Liver (tissue), 9 donors: ENCODE results near the gene CS. TPM values are rescaled to one million over a fixed set of nuclear protein-coding genes. Genes with fewer than 3 reads are reported as not detected.

Experiments
- DNase-seq: peaks from one replicate; pipeline ENCODE4 v3.0.0-alpha.2; 2017; ENCODE audit warnings: low spot score
- H3K27ac ChIP-seq, 2 donors: one replicate each; pipeline ENCODE4 v1.7.0; 2013; ENCODE audit warnings: inconsistent platforms in 2 of 2, low read length in 2 of 2, control low read depth in 1 of 2, low read depth in 1 of 2, mild to moderate bottlenecking in 1 of 2
- H3K27me3 ChIP-seq, 4 donors: one replicate each; pipeline versions ENCODE4 v1.6.1 to v1.7.0; 2013; ENCODE audit warnings: low read length in 3 of 4, inconsistent platforms in 1 of 4, mild to moderate bottlenecking in 1 of 4, moderate library complexity in 1 of 4; ENCODE audit not compliant: control insufficient read depth in 4 of 4, insufficient read depth in 4 of 4
- H3K36me3 ChIP-seq, 4 donors: one replicate each; pipeline versions ENCODE4 v1.6.1 to v1.7.0; 2013; ENCODE audit warnings: low read length in 3 of 4, mild to moderate bottlenecking in 3 of 4, low read depth in 1 of 4, moderate library complexity in 1 of 4; ENCODE audit not compliant: control insufficient read depth in 4 of 4, insufficient read depth in 3 of 4
- H3K4me1 ChIP-seq, 4 donors: one replicate each; pipeline versions ENCODE4 v1.6.1 to v1.7.0; 2013; ENCODE audit warnings: low read length in 3 of 4, mild to moderate bottlenecking in 3 of 4, moderate library complexity in 1 of 4; ENCODE audit not compliant: control insufficient read depth in 4 of 4, insufficient read depth in 4 of 4
- H3K4me3 ChIP-seq, 3 donors: one replicate each; pipeline versions ENCODE4 v1.6.1 to v1.7.0; 2013; ENCODE audit warnings: low read length in 3 of 3, control low read depth in 1 of 3, low read depth in 1 of 3, mild to moderate bottlenecking in 1 of 3
- H3K9ac ChIP-seq, 2 donors: one replicate each; pipeline ENCODE4 v1.7.0; 2013; ENCODE audit warnings: low read length in 2 of 2, mild to moderate bottlenecking in 2 of 2, moderate library complexity in 2 of 2, control low read depth in 1 of 2, low read depth in 1 of 2
- H3K9me3 ChIP-seq, 4 donors: one replicate each; pipeline versions ENCODE4 v1.6.1 to v1.7.0; 2013; ENCODE audit warnings: low read length in 3 of 4; ENCODE audit not compliant: control insufficient read depth in 4 of 4
- EGR1 ChIP-seq, 2 donors: IDR thresholded peaks; 2 replicates each; pipeline ENCODE4 v1.6.1; 2016 to 2018; ENCODE audit warnings: antibody characterized with exemption in 2 of 2, low read depth in 2 of 2
- FOXA1 ChIP-seq: IDR thresholded peaks from 2 replicates; pipeline ENCODE4 v1.6.1; 2016; ENCODE audit warnings: antibody characterized with exemption
- FOXA2 ChIP-seq: IDR thresholded peaks from 2 replicates; pipeline ENCODE4 v1.6.1; 2016; ENCODE audit warnings: antibody characterized with exemption
- HNF4A ChIP-seq, 2 donors: conservative IDR thresholded peaks; 2 replicates each; pipeline ENCODE4 v1.6.1; 2016; ENCODE audit warnings: antibody characterized with exemption in 2 of 2, mild to moderate bottlenecking in 2 of 2
- HNF4G ChIP-seq: IDR thresholded peaks from 2 replicates; pipeline ENCODE4 v1.6.1; 2016; ENCODE audit warnings: antibody characterized with exemption
- JUND ChIP-seq, 2 donors: IDR thresholded peaks; 2 replicates each; pipeline ENCODE4 v1.6.1; 2016; ENCODE audit warnings: antibody characterized with exemption in 2 of 2
- RAD21 ChIP-seq, 2 donors: IDR thresholded peaks; 2 replicates each; pipeline ENCODE4 v1.6.1; 2016; ENCODE audit warnings: antibody characterized with exemption in 2 of 2, mild to moderate bottlenecking in 2 of 2
- RXRA ChIP-seq, 2 donors: IDR thresholded peaks; 2 replicates each; pipeline ENCODE4 v1.6.1; 2017 to 2018; ENCODE audit warnings: antibody characterized with exemption in 2 of 2, mild to moderate bottlenecking in 1 of 2
- TAF1 ChIP-seq: conservative IDR thresholded peaks from 2 replicates; pipeline ENCODE4 v1.6.1; 2016; ENCODE audit warnings: antibody characterized with exemption, mild to moderate bottlenecking
- YY1 ChIP-seq: IDR thresholded peaks from 2 replicates; pipeline ENCODE4 v1.6.1; 2016; ENCODE audit warnings: antibody characterized with exemption, mild to moderate bottlenecking
- WGBS: extraction: QIAGEN DNeasy Blood & Tissue Kit; methylation state at CpG from one replicate; pipeline ENCODE4 v1.1.7; 2013; 5-methylcytosine and 5-hydroxymethylcytosine counted together
- polyA plus RNA-seq, 2 donors: library from polyadenylated mRNA; stranded (reverse) in 1 of 2; unstranded in 1 of 2; fragments of 200-250 nt in 1 of 2; fragments of >200 nt in 1 of 2; fragmentation: Nextera tagmentation in 1 of 2; extraction: Ambion mirVana in 1 of 2; gene quantifications; one replicate each; pipeline versions ENCODE4 v1.2.1 to v1.2.3, GENCODE V29; 2013 to 2015
- total RNA-seq, 2 donors: library from RNA; depleted of rRNA; stranded (reverse); fragments of >200 nt; gene quantifications; one replicate each; pipeline ENCODE4 v1.2.3, GENCODE V29; 2014
- TF ChIP-seq, protein P1 (sequence below): IDR thresholded peaks from 2 replicates; pipeline ENCODE4 v1.6.1; 2016; ENCODE audit warnings: antibody characterized with exemption
- TF ChIP-seq, protein P2 (sequence below): IDR thresholded peaks from 2 replicates; pipeline ENCODE4 v1.6.1; 2016; ENCODE audit warnings: antibody characterized with exemption
- TF ChIP-seq, protein P3 (sequence below): IDR thresholded peaks from 2 replicates; pipeline ENCODE4 v1.6.1; 2016; ENCODE audit warnings: antibody characterized with exemption
- TF ChIP-seq, protein P4 (sequence below): fragments of 150-350 bp; IDR thresholded peaks from 2 replicates; pipeline ENCODE4 v1.5.1; 2017; ENCODE audit warnings: improper control_type of control experiment, low read depth, low read length; ENCODE audit not compliant: missing input control
- TF ChIP-seq, protein P5 (sequence below): IDR thresholded peaks from 2 replicates; pipeline ENCODE4 v1.6.1; 2016; ENCODE audit warnings: antibody characterized with exemption, mild to moderate bottlenecking
- donor health status: healthy.
- donor health status: healthy.
- donor health status: healthy.
- donor health status: healthy.
- donor health status: healthy.

CS gene
- total and polyA plus RNA-seq, 4 donors = 33.8 to 79.9 (median 47.5) TPM

DNA sequence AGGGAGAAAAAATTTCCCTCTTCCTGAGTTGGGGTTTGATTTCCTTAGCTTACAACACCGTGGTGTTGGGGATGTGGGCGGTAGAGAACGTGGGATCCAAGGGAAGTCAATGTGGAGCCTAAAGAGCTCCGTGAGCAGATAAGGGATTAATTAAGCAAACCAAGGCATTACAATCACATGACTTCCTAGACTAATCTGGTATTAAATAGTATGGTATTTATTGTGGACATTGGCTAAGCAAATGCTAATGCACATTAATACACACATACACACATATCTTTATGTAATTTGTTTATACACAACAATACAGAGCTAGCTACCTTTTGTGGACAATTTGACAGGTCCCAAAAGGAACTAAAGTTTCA lies 77.6 kb downstream of the CS start:
- Histone ChIP-seq H3K36me3 (peaks cover 0 to 2% (median 0%) of the 10 kb centered on the region in 4 donors), H3K27ac (peak overlapping the region; percentile 85 to 98), H3K4me3 (peak overlapping the region; percentile 77 to 98 (median 81)), H3K4me1 (peaks cover 4 to 42% (median 31%) of the 10 kb centered on the region in 4 donors), H3K27me3 (no peaks in the 10 kb centered on the region), H3K9ac (peak overlapping the region; percentile 28 to 97), H3K9me3 (no peaks in the 10 kb centered on the region)
- DNase-seq = no peak
- TF ChIP-seq HNF4G = no peak
- TF ChIP-seq, protein P1, sequence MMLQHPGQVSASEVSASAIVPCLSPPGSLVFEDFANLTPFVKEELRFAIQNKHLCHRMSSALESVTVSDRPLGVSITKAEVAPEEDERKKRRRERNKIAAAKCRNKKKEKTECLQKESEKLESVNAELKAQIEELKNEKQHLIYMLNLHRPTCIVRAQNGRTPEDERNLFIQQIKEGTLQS = no peak
- TF ChIP-seq, protein P2, sequence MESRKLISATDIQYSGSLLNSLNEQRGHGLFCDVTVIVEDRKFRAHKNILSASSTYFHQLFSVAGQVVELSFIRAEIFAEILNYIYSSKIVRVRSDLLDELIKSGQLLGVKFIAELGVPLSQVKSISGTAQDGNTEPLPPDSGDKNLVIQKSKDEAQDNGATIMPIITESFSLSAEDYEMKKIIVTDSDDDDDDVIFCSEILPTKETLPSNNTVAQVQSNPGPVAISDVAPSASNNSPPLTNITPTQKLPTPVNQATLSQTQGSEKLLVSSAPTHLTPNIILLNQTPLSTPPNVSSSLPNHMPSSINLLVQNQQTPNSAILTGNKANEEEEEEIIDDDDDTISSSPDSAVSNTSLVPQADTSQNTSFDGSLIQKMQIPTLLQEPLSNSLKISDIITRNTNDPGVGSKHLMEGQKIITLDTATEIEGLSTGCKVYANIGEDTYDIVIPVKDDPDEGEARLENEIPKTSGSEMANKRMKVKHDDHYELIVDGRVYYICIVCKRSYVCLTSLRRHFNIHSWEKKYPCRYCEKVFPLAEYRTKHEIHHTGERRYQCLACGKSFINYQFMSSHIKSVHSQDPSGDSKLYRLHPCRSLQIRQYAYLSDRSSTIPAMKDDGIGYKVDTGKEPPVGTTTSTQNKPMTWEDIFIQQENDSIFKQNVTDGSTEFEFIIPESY = no peak
- TF ChIP-seq FOXA1 = no peak
- TF ChIP-seq YY1 = no peak
- no peak for TF ChIP-seq EGR1 (IDR thresholded peaks at IDR 0.05; ENCODE audit: low read depth in 2 of 2)
- no peak for TF ChIP-seq RXRA (IDR thresholded peaks at IDR 0.05)
- TF ChIP-seq RAD21 (IDR thresholded peaks at IDR 0.05) = no peak
- TF ChIP-seq TAF1 = no peak
- TF ChIP-seq HNF4A (conservative IDR thresholded peaks at IDR 0.05) = no peak
- TF ChIP-seq, protein P3, sequence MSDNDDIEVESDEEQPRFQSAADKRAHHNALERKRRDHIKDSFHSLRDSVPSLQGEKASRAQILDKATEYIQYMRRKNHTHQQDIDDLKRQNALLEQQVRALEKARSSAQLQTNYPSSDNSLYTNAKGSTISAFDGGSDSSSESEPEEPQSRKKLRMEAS = no peak
- TF ChIP-seq, protein P4, sequence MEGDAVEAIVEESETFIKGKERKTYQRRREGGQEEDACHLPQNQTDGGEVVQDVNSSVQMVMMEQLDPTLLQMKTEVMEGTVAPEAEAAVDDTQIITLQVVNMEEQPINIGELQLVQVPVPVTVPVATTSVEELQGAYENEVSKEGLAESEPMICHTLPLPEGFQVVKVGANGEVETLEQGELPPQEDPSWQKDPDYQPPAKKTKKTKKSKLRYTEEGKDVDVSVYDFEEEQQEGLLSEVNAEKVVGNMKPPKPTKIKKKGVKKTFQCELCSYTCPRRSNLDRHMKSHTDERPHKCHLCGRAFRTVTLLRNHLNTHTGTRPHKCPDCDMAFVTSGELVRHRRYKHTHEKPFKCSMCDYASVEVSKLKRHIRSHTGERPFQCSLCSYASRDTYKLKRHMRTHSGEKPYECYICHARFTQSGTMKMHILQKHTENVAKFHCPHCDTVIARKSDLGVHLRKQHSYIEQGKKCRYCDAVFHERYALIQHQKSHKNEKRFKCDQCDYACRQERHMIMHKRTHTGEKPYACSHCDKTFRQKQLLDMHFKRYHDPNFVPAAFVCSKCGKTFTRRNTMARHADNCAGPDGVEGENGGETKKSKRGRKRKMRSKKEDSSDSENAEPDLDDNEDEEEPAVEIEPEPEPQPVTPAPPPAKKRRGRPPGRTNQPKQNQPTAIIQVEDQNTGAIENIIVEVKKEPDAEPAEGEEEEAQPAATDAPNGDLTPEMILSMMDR = no peak
- TF ChIP-seq, protein P5, sequence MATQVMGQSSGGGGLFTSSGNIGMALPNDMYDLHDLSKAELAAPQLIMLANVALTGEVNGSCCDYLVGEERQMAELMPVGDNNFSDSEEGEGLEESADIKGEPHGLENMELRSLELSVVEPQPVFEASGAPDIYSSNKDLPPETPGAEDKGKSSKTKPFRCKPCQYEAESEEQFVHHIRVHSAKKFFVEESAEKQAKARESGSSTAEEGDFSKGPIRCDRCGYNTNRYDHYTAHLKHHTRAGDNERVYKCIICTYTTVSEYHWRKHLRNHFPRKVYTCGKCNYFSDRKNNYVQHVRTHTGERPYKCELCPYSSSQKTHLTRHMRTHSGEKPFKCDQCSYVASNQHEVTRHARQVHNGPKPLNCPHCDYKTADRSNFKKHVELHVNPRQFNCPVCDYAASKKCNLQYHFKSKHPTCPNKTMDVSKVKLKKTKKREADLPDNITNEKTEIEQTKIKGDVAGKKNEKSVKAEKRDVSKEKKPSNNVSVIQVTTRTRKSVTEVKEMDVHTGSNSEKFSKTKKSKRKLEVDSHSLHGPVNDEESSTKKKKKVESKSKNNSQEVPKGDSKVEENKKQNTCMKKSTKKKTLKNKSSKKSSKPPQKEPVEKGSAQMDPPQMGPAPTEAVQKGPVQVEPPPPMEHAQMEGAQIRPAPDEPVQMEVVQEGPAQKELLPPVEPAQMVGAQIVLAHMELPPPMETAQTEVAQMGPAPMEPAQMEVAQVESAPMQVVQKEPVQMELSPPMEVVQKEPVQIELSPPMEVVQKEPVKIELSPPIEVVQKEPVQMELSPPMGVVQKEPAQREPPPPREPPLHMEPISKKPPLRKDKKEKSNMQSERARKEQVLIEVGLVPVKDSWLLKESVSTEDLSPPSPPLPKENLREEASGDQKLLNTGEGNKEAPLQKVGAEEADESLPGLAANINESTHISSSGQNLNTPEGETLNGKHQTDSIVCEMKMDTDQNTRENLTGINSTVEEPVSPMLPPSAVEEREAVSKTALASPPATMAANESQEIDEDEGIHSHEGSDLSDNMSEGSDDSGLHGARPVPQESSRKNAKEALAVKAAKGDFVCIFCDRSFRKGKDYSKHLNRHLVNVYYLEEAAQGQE = no peak
- TF ChIP-seq FOXA2 = no peak
- WGBS = 18% methylated on average over 4 of the region's 4 CpGs

DNA sequence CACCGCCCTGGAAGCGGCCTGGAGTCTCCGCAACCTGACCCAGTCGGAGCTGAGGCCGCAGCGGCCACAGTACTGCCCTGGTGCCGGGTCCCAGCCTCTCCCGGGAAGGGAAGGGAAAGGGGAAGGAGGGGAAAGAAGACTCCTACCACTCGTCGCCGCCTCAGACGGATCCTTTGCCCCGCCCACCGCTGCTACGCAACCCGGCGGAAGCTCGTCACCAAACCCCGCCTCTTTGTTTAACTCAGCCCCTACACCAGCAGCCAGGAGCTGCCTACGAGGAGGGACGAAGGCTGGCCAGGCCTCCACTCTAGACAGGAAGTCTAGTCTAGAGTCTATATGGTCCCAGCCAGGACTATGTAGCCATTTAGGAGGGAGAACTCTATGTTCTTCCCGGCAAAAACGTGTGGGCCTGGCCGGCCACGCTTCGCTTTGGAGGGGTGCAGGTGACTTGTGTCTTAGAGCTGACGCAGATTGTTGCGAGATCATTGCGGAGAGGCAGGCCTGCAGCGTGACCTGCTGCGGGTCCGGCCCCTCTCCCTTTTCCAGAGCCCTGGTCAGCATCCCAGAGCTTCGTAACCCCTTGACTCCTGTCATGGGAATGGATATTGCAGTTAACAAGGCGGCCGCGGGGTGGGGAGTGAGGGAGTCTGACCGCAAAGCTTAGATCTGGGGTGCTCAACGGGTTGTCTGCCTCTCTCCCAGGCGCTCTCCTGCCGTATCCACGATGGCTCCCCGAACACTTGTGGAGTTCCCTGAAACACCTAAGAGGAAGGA lies 78.2 kb downstream of the CS start, which contains the start of gene RNF41:
RNF41 (minus strand) TSS at position 166 of the 774 bp plus-strand sequence. CDS start 7,875 bp downstream, outside the sequence.
- no peaks in the 10 kb centered on the region for H3K36me3 ChIP-seq
- no peaks in the 10 kb centered on the region for H3K9me3 ChIP-seq
- H3K9ac ChIP-seq = peak within 1 kb of the TSS; percentile 71 to 97
- H3K27me3 ChIP-seq = no peaks in the 10 kb centered on the region
- 2% methylated on average over 42 of the region's 42 CpGs for WGBS
- peak within 1 kb of the TSS; percentile 85 to 98 for H3K27ac ChIP-seq
- peak within 1 kb of the TSS; percentile 77 to 98 (median 81) for H3K4me3 ChIP-seq
- H3K4me1 ChIP-seq = peaks cover 4 to 42% (median 31%) of the 10 kb centered on the region in 4 donors
- DNase-seq = peak; percentile 97
- no peak for TF ChIP-seq HNF4G
- TF ChIP-seq, protein P3 = peak; percentile 48
- peak; percentile 84 for TF ChIP-seq TAF1
- TF ChIP-seq FOXA1 = no peak
- peak in 1 of 2 donors; percentile 30 for TF ChIP-seq JUND (IDR thresholded peaks at IDR 0.05)
- TF ChIP-seq, protein P2 = no peak
- TF ChIP-seq, protein P5 = peak; percentile 90
- TF ChIP-seq, protein P1 = no peak
- no peak for TF ChIP-seq EGR1 (IDR thresholded peaks at IDR 0.05; ENCODE audit: low read depth in 2 of 2)
- peak; percentile 34 to 59 for TF ChIP-seq RXRA (IDR thresholded peaks at IDR 0.05)
